GM19463 (cell line): ENCODE data around the gene TLE2.
"Not testable (repeated sequence)": the region's sequence is repeated elsewhere in the genome, so short reads cannot be mapped to it uniquely, and the experiment has no call there.

Experiments used
- ATAC-seq: cut with Tn5 transposase; IDR thresholded peaks from one replicate; pipeline ENCODE4 v1.9.1; 2021; ENCODE audit warnings: mild to moderate bottlenecking, moderate library complexity; ENCODE audit not compliant: unreplicated experiment

The TLE2 gene

DNA sequence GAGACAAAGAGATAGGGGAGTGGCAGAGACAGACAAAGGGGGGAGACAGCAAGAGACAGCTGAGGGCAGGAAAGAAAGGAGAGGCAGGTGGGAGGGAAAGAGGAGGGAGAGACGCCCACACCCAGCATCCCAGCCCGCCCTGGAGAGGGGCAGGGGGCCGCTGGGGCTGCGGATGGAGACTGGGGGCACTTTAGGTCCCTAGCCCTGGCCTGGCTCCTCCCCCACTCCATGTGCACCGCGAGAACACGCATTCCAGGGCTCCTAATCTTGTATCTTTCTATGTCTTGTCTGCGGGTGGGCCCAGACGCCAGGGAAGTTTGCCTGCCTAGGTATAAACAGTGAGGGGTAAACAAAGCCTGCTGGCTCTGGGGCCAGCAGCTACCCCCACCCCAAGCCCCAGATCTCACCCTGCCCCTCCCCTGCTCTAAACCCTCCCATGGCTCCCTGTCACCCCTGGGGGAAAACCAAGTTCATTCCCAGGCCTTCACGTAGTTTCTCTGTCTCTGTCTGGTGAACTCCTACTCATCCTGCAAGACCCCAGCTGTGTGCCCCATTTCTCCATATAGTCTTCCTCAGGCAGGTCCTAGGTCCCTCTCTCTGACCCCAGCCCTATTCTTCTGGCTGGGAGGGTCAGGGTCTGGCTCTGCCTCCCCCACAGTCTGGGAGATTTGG is 27.5 kb upstream of the TLE2 start:
- no peak for ATAC-seq

DNA sequence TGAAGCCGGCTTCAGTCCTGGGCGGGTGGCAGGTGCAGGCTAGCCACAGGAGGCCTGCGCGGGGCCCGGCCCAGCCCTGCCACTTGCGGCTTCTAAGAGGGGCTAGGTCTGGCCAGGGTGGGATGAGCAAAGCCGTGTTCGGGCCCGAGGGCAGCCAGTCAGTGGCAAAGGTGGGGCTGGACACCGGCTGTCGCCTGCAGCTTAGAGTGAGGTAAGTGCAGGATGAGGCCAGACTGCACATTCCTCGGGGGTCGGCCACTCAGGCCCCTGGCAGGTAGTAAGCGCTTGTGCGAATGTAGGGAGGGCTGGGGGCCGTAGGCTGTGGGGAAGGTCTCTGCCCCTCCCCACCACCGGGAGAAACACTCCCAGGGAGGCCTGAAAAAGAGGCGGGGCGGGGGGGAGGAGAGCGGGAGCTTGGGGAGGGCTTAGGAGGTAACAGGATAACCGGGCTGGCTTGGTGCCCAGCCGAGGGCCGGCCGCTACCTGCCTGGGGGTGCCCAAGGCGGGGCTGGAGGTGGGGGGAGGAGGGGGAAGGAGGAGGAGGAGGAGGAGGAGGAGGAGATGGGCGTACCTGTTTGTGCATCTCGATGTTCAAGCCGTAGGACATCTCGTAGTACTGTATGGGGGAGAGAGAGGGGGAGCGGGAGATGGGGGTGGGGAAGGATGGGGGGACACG is 26.8 kb upstream of the TLE2 start:
- ATAC-seq: no peak

DNA sequence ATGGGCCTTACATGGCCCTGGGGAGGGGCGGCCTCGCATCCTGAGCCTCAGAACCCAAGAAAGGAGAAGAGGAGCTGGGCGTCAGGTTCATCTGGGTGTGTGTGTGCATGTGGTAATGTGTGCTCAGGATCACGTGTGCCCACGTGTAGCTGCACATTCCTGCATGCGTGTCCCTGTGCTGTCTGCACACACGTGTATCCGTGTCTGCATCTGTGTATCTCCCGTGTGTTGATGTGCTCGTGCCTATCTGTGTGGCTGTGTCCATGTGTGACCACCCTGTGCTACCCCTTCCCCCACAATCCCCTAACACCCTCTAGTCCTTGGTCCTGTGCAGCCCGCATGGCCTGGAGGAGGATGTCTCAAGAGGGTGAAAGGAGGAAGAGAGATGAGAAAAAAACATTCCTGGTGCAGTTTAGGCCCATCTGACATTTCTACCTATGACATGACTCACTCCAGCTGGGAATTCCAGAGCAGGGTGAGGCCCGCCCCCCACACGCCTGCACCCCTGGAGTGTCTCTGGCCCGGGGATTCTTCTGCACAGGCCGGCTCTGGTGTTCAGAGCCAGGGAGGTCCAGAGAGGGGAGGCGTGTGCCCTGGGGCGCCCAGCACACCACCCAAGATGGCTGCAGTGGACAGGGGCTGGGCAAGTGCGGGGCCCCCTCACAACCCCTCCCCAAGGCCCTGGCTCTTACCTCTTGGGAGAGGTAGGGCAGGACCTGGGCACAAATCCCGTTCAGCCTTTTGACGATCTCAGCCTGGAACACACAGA is 26.1 kb upstream of the TLE2 start:
- no peak for ATAC-seq

DNA sequence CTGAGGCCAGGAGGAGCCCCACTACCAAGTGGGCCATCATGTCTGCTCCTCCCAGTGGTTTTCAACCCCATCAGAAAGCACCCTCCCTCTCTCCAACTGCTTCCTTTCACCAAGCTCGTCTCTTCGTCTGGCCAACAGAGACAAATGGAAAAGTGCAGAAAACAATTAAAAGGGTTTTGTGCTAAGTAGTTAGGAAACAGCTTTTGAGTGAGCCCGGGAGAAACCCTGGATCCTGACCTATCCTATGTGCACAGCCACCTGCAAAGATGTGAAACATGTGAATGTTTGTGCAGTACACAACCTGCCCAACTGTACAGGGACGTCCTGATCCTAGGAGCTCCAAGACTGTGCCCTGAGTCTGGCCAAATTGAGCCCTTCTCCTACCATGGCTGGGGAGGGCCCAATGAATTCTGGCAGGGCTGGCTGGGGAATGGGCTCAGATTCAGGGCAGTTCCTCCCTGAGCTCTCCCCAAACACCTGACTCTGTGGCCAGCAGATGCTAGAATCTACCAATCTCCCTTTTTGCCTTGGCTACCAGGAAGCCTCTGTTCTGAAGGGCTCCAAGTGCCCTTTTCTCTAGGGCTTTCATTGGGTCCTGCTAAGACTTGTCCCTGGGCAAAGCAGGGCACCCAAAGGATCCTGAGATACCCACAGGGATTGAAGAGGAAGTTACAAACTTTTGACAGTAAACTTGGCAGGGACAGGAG is 25.3 kb upstream of the TLE2 start:
- no peak for ATAC-seq

DNA sequence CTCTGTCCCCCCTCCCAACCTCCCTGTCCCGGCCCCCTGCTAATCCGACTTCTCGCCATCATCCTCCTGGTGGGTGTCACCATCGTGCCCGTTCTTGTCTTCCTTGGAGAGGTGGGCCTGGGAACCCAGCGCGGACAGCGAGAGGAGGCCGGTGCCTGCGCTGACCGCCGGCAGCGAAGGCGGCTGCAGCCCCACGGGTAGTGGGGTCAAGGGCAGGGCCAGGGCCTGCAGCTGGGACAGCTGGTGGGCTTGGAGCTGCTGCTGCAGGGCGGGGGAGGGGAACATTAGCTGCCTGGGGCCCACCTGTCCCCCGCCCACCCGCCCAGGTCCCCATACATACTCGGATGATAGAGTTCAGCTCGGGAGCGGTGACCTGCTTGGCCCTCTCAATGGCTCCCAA is 24.7 kb upstream of the TLE2 start:
- no peak for ATAC-seq

DNA sequence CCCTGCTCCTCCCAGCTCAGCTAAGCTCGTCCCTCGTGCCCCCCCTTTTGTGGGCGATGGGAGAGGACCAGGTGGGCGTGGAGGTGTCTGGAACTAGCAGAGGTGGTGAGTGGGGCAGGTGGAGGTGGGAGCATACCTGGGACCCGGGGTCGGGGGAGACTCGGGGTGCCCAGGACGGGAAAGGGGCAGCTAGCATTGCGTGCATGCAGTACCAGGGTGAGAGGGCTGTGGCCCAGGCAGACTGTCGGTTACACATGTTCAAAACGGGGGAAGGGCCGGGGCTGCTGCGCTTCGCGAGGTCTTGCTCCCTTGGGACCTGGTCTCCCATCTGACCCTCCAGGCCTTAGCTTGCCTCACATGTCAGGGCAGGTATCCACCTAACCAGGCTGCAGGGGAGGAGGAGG is 24.1 kb upstream of the TLE2 start:
- no peak for ATAC-seq

DNA sequence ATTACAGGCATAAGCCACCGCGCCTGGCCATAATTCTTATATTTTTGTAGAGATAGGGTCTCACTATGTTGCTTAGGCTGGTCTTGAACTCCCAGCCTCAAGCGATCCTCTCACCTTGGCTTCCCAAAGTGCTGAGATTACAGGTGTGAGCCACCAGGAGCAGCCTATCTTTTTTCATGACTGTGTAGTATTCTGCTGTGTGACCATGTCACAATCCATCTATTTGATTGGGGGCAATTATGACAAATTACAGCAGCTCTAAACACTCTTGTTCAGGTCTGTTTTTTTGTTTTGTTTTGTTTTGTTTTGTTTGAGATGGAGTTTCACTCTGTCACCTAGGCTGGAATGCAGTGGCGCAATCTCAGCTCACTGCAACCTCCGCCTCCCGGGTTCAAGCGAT is 20.9 kb upstream of the TLE2 start:
- ATAC-seq: not testable (repeated sequence)

DNA sequence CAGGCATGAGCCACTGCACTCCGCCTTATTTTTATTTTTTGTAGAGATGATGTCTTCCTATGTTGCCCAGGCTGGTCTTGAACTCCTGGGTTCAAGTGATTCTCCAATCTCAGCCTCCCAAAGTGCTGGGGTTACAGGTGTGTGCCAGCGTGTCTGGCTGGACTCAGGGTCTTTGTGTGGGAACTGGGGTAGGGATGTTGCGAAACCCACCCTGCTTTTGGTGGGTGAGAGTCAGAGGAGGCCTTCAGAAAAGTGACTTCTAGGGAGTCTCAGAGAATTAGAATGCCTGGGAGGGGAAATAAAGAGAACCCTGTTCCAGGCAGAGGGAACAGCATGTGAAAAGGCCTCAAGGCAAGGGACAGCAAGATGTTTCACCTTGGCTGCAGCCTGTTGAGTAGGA is 20.0 kb upstream of the TLE2 start:
- ATAC-seq: no peak

DNA sequence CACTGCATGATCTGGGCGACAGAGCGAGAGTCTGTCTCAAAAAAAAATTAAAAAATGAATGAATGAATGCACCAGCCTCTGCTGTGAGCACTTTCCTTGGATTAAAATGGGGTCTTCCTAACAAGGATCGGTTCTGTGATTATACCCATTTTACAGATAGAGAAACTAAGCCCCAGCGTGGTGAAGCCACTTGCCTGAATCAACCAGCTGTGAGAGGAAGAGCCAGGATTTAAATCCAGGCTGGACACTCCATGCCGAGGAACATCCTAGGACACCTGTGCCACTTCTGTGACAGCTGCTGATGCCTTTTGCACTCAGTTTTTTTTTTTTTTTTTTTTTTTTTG is 19.1 kb upstream of the TLE2 start:
- no peak for ATAC-seq

DNA sequence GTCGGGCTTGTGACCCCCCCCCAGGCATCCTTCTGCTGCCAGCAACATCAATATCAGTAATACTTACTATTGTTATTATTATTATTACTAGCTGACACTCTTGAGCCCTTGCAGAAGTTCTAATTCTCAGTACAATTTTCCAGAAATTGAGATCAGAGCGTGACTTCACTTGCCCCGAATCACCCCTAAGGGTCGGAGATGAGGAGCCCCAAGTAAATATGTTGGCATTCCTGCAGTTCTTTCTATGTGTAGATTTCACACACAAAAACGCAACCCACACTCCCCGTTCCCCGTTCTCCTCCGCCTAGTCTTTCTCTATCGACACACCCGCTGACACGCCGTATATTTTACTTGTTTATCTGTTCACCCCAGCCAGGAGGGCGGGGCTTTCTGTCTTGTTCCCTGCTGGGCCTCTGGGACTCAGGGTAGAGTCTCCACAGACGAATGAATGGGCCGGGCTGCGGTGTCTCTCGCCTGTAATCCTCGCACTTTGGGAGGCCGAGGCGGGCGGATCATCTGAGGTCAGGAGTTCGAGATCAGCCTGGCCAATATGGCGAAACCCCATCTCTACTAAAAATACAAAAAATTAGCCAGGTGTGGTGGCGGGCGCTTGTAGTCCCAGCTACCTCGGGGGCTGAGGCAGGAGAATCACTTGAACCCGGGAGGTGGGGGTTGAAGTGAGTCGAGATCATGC is 18.6 kb upstream of the TLE2 start:
- no peak for ATAC-seq

DNA sequence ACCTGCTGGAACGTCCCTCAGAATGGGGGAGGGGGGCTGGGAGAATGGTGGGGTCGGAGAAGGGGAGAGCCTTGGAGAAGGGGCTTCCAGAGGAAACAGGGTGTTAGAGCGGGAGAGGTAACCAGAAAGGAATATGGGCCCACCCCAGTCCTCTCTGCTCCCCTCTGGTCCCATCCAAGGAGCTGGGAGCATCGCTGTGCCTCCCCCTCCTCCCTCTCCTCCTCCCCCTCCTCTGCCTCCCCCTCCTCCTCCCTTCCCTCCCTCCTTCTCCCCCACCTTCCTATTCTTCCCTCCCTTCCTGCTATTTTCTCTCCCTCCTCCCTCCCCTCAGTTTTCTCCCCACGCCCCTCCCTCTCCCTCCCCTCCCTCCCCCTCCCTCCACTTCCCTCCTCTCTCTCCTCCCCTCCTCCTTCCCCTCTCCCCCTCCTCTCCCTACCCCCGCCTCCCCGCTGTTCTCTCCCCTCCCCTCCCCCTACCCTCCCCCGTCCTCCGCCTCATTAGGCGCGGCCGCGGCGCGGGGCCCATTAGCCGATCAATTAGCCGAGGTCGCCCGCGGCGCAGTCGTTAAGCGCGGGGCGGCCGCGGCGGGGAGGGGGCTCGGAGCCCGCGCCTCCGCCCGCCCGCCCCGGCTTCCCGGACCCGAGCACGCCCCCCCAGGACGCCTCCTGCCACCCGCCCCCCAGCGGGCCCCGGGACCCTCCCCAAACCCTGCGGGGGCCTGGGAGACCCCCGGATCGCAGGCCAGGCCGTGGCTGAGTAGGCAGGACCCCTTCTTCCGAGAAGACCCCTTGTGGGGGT is 17.8 kb upstream of the TLE2 start:
- no peak for ATAC-seq

DNA sequence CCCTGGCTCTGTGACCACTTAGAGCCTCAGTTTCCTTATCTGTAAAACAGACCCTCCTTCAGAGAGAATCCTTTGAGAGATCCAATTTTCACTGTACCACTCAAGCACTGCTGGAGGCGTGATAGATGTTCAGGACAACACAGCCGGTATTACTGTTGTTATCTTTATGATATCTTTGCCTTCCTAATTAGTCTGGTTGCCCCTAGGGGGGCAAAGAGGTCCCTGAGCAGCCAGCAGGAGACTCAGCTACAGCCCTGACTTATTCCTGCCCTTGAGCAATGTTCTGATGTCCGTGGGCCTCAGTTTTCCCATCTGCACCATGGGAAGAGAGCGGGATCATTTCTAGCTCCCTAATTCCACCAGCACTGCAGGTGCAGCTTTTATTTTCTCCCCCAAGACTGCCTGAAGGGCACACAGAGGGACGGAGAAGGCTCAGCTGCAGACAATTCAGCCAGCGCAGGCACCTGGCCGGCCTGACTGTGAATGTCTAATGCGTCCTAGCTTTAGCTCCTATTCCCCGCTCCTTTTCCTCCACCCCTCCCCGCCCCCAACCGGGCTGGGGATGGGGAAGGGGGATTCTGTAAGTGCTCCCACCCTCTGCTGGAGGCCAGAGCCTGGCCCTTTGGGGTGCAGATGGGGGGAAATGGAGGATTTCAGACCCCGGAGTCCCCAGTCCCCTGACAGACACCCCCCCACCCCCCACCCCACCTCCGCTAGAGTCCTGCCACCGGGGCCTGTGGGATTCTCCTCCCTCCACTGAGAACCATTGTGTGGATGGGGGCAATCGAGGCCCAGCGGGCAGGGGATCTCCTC is 17.0 kb upstream of the TLE2 start:
- no peak for ATAC-seq

DNA sequence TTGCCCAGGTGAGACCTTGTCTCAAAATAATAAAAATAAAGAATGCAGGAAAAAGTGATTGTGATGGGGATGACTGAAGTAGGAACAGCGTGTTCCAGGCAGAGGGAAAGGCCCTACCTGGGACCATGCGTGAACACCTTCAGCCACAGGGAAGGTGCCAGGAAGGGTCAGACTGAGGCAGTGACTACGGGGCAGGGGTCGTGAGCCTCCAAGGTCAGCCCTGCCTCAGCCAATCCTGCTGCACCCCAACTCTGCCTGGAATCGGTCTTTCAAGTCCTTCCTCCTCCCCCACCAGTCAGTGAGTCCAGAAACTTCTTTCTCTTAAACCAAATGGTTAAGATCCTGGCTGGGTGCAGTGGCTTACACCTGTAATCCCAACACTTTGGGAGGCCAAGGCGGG is 16.1 kb upstream of the TLE2 start:
- ATAC-seq: no peak

DNA sequence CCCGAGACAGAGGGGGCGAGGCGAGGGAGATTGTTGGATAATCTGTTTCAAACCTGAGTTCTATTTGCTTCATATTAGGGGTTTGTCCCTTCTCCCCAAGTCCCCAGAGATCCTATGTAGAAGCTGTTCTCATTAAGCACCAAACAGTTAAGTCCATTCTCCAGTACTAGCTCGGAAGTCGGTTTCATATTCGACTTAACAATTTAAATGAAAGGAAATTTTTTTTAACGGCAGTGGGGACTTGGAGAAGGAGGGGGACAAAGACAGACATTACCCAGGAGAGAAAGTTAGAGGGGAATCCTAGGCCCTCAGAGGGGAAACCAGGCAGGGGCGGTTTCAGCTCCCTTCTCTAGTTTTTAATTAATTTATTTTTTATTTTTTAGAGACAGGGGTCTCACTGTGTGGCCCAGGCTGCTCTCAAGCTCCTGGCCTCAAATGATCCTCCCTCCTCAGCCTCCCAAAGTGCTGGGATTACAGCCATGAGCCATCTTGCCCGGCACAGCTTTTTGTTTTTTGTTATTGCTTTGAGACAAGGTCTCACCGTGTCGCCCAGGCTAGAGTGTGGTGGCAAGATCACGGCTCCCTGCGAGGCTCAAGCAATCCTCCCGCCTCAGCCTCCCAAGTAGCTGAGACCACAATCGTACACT is 13.7 kb upstream of the TLE2 start:
- no peak for ATAC-seq

DNA sequence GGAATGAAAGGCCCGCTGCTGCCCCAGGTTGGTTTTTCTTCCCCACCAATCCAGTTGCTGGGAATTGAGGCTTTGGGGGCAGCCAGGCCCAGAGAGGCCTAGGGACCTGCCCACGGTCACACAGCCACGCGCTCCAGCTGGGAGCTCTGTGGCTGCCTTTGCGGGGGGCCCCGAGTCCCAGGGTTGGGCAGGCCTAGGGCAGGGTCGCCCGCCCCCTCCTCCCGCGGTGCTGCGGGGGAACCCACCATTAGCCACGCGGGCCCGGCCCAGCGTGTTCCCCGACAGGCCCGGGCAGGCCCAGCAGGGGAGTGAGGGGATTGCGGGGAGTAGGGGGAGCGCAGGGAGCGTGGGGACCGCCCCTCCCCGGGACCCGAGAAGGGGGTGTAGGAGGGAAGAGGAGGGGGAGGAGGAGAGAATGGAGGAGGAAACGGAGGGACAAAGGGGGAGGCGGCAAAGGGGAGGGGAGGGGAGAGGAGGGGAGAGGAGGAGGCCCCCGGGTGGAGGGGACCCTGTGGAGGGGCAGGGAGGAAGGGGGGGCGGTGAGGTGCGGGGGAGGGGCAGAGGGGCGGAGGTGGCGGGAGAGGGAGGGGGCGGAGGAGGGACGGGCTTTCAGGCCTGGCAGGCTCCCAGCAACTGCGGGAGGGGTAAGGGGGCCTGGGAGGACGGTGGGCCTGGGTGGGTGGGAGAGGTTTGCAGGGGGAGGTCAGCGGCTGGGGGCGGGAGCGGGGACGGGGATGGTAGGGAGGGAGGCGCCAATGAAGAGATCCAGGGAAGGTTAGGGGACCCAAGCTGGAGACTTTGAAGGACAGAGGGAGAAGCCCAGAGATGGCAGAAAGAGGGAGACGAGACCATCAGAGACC is 12.9 kb upstream of the TLE2 start:
- ATAC-seq: no peak

DNA sequence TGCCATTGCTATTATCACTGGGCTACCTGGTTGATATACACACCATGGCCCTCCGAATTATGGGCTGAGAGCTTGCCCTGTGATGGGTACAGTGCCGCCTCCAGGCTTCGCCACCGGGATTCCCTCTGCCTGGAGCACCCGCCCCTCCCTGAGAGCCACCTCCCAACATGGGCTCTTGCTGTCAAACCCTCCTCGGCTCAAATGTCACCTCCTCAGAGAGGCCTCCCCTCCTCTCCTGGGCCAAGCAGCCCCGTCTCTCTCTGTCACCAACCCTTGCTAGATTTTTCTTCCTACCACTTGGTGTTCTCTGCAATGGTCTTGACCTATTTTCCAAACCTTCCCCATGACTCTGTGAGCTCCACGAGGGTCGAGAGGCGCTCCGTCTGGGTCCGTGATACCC is 12.2 kb upstream of the TLE2 start:
- no peak for ATAC-seq

DNA sequence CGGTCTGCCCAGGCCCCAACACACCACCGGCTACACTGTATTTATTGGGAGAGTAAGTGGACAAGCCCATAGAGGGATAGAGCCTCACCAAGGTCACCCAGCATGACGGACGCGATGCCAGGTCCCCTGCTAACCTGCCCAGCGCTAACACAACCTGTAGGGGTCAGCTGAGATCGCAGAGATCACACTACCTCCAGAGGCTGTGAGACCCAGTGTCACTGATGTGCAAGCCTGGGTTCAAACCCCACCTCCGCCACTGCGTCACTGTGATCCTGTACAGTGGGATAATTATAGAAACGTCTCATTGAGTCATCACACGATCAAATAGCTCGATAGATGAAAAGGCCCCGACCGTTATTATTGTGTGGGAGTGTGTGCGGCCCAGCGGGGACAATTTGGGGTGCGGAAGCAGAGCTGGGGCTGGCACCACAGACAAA is 10.6 kb upstream of the TLE2 start:
- ATAC-seq: no peak

DNA sequence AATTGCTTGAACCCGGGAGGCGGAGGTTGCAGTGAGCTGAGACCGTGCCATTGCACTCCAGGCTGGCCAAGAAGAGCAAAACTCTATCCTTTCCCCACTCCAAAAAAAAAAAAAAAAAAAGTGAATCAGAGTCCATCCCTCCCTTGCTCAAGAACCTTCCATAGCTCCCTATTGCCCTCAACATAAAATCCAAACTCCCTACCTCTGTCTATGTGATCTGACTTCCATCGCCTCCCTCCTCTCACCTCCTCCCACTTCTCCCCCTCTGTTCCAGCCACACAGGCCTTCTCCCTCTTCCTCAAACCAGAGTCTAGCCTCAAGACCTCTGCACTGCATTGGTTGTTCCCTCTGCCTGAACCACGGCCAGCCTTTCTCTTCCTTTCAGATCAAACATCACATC is 10.0 kb upstream of the TLE2 start:
- no peak for ATAC-seq
